COLO668 (cell line): ENCODE measurements around the gene CCNYL1.
"Not testable (repeated sequence)": the region's sequence is repeated elsewhere in the genome, so short reads cannot be mapped to it uniquely, and the experiment has no call there.

Source experiments
- DNase-seq: peaks from one replicate; lab custom pipeline; 2025; ENCODE audit not compliant: unreplicated experiment; lab: John Stamatoyannopoulos, UW

The CCNYL1 gene

GRCh38 chr2:207710814-207711740 lies at the start of gene CCNYL1:
CCNYL1 (plus strand) TSS chr2:207711640; CDS start chr2:207711897, 257 bp downstream.
- DNase-seq, result peak; percentile 98

DNA sequence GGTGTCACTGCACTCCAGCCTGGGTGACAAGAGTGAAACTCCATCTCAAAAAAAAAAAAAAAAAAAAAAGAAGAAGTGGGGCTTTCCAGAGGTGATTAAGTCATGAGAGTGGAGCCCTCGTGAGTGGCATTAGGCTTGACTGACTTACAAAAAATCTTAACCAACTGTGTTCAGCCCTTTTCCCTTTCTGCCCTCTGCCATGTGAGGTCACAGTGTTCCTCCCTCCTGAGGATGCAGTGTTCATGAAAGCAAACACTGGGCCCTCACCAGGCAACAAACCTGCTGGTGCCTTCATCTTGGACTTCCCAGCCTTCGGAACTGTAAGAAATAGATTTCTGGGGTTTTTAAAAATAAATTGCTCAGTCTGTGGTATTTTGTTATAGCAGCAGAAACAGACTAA lies 49.2 kb upstream of the CCNYL1 start:
- no peak for DNase-seq

DNA sequence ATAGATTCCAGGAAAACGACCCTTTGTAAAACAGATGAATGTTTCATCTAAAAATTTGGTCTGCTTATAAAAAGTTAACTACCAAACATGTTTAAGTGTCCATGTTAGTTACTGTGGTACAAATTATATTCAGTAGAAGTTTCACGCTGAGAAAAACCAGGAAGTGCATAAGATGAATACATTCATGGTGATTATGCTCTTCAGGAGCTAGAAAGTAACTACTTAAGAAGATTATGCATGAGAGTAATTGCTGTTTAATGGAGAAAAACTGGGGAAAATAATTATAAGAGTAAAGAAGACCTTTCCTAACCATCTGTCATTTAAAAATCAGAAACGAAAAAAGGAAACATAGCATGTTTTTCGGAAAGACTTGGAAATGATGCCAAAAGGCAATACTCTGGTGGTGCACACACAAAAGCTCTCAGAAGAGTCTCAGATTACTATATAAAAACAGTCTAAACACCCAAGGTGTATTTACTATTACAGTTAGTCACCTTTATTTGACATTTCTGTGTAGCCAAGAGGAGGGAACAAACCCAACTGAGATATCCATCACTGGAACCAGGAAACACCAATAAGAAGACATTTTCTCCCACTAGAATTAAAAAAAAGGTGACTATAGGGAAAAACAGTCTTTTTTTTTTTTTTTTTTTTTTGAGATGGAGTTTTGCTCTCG lies 47.4 kb upstream of the CCNYL1 start:
- no peak for DNase-seq

GRCh38 chr2:207670887-207671286 lies 40.6 kb upstream of the CCNYL1 start:
- DNase-seq, result no peak

DNA sequence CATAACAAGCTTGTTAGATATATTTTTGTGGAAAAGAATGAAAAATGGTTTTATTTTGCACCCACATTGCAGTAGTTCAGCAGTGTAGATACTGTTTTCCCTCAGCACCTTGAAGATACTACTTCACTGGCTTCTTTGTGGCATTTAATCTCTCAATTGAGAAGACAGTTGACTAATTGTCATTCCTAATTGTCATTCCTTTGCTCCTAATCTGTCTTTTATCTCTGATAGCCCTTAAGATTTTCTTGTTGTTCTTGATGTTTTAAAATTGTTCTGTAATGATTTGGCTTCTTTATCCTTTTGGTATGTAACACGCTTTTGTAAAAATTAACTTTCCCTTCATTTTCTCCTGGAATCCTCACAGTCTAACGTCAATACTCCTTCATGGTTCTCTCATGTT lies 38.0 kb upstream of the CCNYL1 start:
- DNase-seq, result no peak

DNA sequence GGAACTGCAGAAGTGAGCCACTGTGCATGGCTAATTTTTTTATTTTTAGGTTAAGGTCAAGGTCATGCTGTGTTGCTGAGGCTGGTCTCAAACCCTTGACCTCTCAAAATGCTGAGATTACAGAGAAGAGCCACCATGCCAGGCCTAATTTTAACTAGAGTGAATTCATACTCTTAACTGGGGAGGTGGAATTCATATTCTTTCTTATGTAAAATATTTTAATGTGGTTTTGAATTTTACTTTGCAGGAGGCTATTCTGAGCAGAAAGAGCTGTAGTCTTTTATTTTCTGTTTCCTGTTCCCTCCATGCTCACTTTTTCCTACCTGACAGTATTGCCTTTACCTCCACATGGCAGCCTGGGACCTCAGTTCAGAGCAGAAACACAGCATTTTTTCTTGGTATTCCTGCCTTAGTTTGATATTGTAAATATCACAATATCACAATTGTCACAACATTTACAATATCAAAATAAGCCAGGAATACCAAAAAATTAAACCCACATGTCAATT lies 37.1 kb upstream of the CCNYL1 start:
- DNase-seq, result no peak

DNA sequence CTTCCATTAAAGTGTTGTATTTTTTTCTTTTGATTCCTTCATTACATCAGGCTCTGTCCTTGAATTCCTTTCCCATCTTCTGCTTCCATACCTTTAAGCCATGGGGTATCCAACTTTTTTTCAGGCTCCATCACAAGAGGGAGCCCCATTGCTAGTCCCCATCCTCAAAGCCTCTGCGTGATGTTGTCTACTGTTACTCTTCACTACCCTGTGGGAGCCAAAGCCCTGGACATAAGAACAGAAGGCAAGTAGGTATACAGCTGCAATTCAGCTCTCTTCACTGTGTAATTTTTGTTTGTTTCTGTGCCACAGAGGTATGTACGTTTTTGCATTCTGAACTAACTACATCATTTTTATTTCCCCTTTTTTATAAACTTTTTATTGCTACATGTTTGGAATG lies 36.6 kb upstream of the CCNYL1 start:
- DNase-seq, result no peak

DNA sequence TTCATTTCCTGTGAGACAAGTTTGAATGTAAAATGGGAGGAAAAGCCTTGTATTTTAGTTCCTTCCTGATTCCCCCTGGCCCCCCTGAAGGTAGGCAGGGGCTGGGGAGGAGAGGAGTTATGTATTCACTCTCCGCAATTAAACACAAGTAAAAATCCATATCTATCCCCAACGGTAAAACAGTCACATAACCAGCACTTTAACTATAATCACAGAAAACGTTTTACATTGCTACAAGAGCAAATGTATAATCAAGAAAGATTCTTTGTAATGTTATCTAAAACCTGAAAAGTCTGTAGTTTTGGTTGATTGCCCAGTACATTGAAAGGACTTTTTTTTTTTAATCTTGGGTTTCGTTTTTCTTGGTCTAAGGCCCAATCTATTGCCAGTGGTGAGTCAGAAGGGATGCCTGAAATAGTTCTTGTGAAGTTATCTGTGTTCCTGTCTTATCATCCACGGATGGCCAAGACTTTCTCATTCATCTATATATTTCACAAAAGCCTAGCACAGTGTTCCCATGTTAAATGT lies 34.5 kb upstream of the CCNYL1 start:
- no peak for DNase-seq

DNA sequence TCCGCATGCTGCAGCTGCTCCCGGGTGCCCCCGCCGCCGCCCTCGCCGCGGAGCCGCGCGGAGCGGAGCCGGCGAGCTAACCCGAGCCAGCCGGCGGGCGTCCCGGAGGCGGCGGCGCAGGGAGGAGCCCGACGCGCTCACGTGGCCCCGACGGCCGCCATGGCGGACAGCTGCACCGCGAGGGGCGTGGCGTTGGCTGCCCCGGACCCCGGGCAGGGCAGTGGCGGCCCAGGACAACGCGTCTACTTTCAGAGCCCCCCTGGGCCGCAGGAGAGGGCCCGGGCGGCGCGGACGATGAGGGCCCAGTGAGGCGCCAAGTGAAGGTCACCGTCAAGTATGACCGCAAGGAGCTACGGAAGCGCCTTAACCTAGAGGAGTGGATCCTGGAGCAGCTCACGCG lies 30.0 kb upstream of the CCNYL1 start:
- DNase-seq, result no peak

DNA sequence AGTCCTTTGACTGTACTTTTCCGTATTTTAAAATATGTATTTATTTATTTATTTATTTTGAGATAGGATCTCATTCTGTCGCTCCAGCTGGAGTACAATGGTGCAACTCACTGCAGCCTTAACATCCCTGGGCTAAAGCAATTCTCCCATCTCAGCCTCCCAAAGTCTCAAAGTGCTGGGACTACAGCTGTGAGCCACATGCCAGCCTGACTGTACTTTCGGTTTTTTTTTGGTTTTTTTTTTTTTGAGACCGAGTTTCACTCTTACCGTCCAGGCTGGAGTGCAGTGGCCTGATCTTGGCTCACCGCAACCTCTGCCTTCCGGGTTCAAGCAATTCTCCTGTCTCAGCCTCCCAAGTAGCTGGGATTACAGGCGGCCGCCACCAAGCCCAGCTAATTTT lies 28.9 kb upstream of the CCNYL1 start:
- no peak for DNase-seq

DNA sequence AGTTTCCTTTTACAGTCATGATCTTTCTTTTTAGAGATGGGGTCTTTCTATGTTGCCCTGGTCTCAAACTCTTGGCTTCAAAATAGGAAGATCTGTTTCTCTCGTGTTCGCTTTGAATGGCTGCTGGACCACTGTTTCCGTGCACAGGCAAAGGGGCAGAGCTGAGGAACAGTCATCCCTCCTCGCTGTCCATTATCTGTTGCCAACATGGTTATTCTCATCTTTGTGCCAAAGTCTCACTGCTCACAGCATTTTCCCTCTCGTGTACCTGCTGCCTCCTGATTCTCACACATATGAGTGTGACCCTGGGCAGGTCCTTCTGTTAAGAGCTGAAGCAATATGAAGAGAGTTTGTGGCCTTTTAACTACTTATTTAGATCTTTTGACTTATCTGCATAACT lies 28.0 kb upstream of the CCNYL1 start:
- DNase-seq, result no peak

DNA sequence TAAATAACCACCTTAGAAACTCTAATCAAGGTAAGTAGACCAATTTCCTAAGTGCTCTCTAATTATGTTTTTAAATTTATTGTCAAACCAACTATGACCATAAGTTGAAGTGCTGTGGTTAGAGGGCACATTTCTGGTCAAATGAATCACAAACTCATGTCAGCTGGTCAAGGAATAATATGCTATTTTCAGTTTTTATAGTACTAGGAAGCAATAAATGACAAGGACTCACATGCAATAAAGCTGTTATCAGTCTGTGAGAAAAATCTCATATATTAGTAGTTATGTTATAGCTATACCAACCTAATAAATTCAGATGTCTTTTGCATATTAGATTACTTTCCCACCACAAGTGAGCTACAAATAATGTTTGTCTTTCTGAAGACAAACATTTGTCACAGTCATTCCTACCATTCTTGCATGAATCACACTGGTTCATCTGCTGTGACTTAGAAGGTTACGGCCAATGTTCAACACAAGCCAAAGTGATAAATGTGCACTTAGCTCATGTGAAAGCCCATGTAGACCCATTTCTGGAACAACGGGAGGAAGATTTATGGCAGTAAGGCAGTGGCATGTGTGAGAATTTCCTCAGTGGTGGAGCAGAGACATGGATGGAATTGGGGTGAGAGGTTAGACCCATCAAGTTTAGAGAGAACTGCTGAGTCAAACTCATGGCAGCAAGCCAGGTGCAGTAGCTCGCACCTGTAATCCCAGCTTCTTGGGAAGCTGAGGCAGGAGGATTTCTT lies 27.4 kb upstream of the CCNYL1 start:
- DNase-seq, result no peak

DNA sequence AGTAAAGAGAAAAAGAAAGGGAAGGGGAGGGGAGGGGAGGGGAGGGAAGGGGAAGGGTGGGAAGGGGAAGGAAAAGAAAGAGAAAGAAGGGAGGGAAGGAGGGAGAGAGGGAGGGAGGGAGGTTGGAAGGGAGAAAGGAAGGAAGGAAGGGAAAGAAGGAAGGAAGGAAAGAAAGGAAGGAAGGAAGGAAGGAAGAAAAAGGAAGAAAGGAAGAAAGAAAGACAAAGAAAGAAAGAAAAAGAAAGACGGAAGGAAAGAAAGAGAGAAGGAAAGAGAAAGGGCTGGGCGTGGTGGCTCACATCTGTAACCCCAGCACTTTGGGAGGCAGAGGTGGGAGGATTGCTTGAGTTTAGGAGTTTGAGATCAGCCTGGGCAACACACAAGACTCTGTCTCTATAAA lies 24.6 kb upstream of the CCNYL1 start:
- no peak for DNase-seq

GRCh38 chr2:207688597-207688996 lies 22.8 kb upstream of the CCNYL1 start:
- DNase-seq, result no peak

DNA sequence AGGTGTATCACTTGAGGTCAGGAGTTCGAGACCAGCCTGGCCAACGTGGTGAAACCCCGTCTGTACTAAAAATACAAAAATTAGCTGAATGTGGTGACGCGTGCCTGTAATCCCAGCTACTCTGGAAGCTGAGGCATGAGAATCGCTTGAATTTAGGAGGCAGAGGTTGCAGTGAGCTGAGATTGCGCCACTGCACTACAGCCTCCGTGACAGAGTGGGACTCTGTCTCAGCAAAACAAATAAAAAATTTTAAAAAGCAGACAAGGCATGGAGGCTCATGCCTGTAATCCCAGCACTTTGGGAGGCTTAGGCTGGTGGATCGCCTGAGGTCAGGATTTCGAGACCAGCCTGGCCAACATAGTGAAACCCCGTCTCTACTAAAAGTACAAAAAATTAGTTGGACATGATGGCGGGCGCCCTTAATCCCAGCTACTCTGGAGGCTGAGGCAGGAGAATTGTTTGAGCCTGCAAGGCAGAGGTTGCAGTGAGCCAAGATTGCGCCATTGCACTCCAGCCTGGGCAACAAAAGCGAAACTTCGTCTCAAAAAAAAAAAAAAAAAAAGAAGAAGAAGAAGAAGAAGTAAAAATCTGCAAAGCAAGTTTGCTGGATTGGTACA lies 20.5 kb upstream of the CCNYL1 start:
- not testable (repeated sequence) for DNase-seq

GRCh38 chr2:207692206-207693065 lies 19.0 kb upstream of the CCNYL1 start:
- DNase-seq, result peak; percentile 21

- DNase-seq, result no peak
Observed at GRCh38 chr2:207693641-207694249, 17.7 kb upstream of the CCNYL1 start.

- no peak for DNase-seq
Observed at GRCh38 chr2:207694811-207695281, 16.6 kb upstream of the CCNYL1 start.

- no peak for DNase-seq
Observed at GRCh38 chr2:207695293-207695692, 16.1 kb upstream of the CCNYL1 start.
